Upper lobe of left lung (tissue), 4 donors: ENCODE measurements around the gene IPO11.

Experiments used
- CTCF ChIP-seq, 6 experiments: fragments of 450-650 bp in 4 of 6; fragments of 200-600 bp in 2 of 6; sonication (generic) in 2 of 6; IDR thresholded peaks; one replicate each; pipeline ENCODE4 v1.5.1; 2016 to 2019; ENCODE audit warnings: antibody characterized with exemption in 6 of 6
- POLR2A ChIP-seq, 4 donors: fragments of 450-650 bp; IDR thresholded peaks; one replicate each; pipeline ENCODE4 v1.5.1; 2016 to 2017; ENCODE audit warnings: antibody characterized with exemption in 4 of 4, mild to moderate bottlenecking in 2 of 4
- POLR2AphosphoS5 ChIP-seq, 2 donors: sonication (generic); formaldehyde crosslinking; IDR thresholded peaks; one replicate each; pipeline ENCODE4 v1.5.1; 2017; ENCODE audit warnings: antibody characterized with exemption in 2 of 2

- no peak for TF ChIP-seq CTCF (IDR thresholded peaks at IDR 0.05)
- no peak for TF ChIP-seq POLR2AphosphoS5 (IDR thresholded peaks at IDR 0.05)
- TF ChIP-seq POLR2A (IDR thresholded peaks at IDR 0.05): no peak
Observed at GRCh38 chr5:62587737-62588136, 175.2 kb downstream of the IPO11 start.
